Measurements from ENCODE around the gene HOMER3. TPM values are rescaled to one million over a fixed set of nuclear protein-coding genes. Genes with fewer than 3 reads are reported as not detected.

Gene HOMER3
- total RNA-seq, 2 donors from 2014 or later, result 0.86 to 1.8 TPM

GRCh38 chr19:18886972-18887371 is 54.0 kb downstream of the HOMER3 start:
- DNase-seq (no peak), ATAC-seq (replicated peaks in 1 of 2) (no peak)
- H3K27me3 Mint-ChIP-seq (ENCODE audit: low read depth), result peaks cover 6% of the 10 kb centered on the region
- H3K4me3 Mint-ChIP-seq, result no peak overlapping the region
- H3K4me1 Mint-ChIP-seq (ENCODE audit: low read depth), result no peaks in the 10 kb centered on the region
- H3K9me3 Mint-ChIP-seq, result no peaks in the 10 kb centered on the region
- H3K36me3 Mint-ChIP-seq (ENCODE audit: insufficient read depth in 2 of 2), result no peaks in the 10 kb centered on the region
- H3K27ac Mint-ChIP-seq, result no peak overlapping the region

GRCh38 chr19:18883526-18884304 is 57.3 kb downstream of the HOMER3 start:
- Mint-ChIP-seq H3K4me3 (no peak overlapping the region), H3K4me1 (ENCODE audit: low read depth) (no peaks in the 10 kb centered on the region)

GRCh38 chr19:18881491-18881890 is 59.5 kb downstream of the HOMER3 start:
- Mint-ChIP-seq H3K4me3 (no peak overlapping the region), H3K27me3 (ENCODE audit: low read depth) (no peaks in the 10 kb centered on the region), H3K27ac (no peak overlapping the region), H3K36me3 (ENCODE audit: insufficient read depth in 2 of 2) (no peaks in the 10 kb centered on the region), H3K4me1 (ENCODE audit: low read depth) (no peaks in the 10 kb centered on the region), H3K9me3 (no peaks in the 10 kb centered on the region)
- no peak for DNase-seq
- ATAC-seq (replicated peaks in 1 of 2), result no peak

More at GRCh38 chr19:18883526-18884304, 57.3 kb downstream of the HOMER3 start:
- Mint-ChIP-seq H3K36me3 (ENCODE audit: insufficient read depth in 2 of 2) (no peaks in the 10 kb centered on the region), H3K9me3 (no peaks in the 10 kb centered on the region), H3K27me3 (ENCODE audit: low read depth) (peaks cover 6% of the 10 kb centered on the region), H3K27ac (no peak overlapping the region)
- no peak for ATAC-seq (replicated peaks in 1 of 2)
- DNase-seq, result no peak

- H3K4me3 Mint-ChIP-seq, result no peak overlapping the region
- H3K27ac Mint-ChIP-seq, result no peak overlapping the region
- ATAC-seq (replicated peaks in 1 of 2) (peak; percentile 48 to 54), DNase-seq (peak in 1 of 2 donors; percentile 31)
- no peaks in the 10 kb centered on the region for H3K9me3 Mint-ChIP-seq
- H3K36me3 Mint-ChIP-seq (ENCODE audit: insufficient read depth in 2 of 2), result no peaks in the 10 kb centered on the region
- H3K27me3 Mint-ChIP-seq (ENCODE audit: low read depth), result no peaks in the 10 kb centered on the region
- H3K4me1 Mint-ChIP-seq (ENCODE audit: low read depth), result no peaks in the 10 kb centered on the region
Observed at GRCh38 chr19:18879579-18880373, 61.2 kb downstream of the HOMER3 start.

Other genes starting within 250 kb of the HOMER3 start
- gene COMP, start 149.9 kb downstream of the HOMER3 start, total RNA-seq, result not detected
- gene UPF1, start 109.3 kb downstream of the HOMER3 start, total RNA-seq, result 10 to 100 TPM; 69.8 to 82.5 TPM
- not detected for gene CERS1, start 45.1 kb downstream of the HOMER3 start, total RNA-seq
- gene COPE, start 21.8 kb downstream of the HOMER3 start, total RNA-seq, result 100 to 1,000 TPM; 191 to 222 TPM
- gene DDX49, start 21.5 kb downstream of the HOMER3 start, total RNA-seq, result 10 to 100 TPM; 46.4 to 68.5 TPM
- 100 to 1,000 TPM; 106 to 122 TPM for gene SUGP2, start 92.3 kb upstream of the HOMER3 start, total RNA-seq
- 10 to 100 TPM; 20.4 to 22.8 TPM for gene ARMC6, start 92.4 kb upstream of the HOMER3 start, total RNA-seq
- gene SLC25A42, start 122.8 kb upstream of the HOMER3 start, total RNA-seq, result 10 to 100 TPM; 18.2 to 27.7 TPM
- gene TMEM161A, start 197.3 kb upstream of the HOMER3 start, total RNA-seq, result 10 to 100 TPM; 16.1 to 17.6 TPM
- gene MEF2B, start 229.0 kb upstream of the HOMER3 start, total RNA-seq, result 1 to 10 TPM; 2.1 to 6.4 TPM